ENCODE data around the gene PXDN.

The PXDN gene

GRCh38 chr2:1648241-1649102 is 95.8 kb downstream of the PXDN start:
- DNase-seq (ENCODE audit: low spot score) = no peak

- DNase-seq (ENCODE audit: low spot score) = no peak
Measured at GRCh38 chr2:1647417-1648240, 96.7 kb downstream of the PXDN start.

GRCh38 chr2:1645761-1646476 is 98.4 kb downstream of the PXDN start:
- DNase-seq (ENCODE audit: low spot score) = no peak

GRCh38 chr2:1644427-1644826 is 99.9 kb downstream of the PXDN start:
- no peak for DNase-seq (ENCODE audit: low spot score)

GRCh38 chr2:1642993-1643619 is 101.2 kb downstream of the PXDN start:
- DNase-seq (ENCODE audit: low spot score) = no peak

GRCh38 chr2:1642066-1642861 is 102.1 kb downstream of the PXDN start:
- DNase-seq (ENCODE audit: low spot score) = no peak

- DNase-seq (ENCODE audit: low spot score) = no peak
Measured at GRCh38 chr2:1641523-1641922, 102.8 kb downstream of the PXDN start.

- DNase-seq (ENCODE audit: low spot score) = no peak
Measured at GRCh38 chr2:1640301-1641135, 103.8 kb downstream of the PXDN start.

- DNase-seq (ENCODE audit: low spot score) = no peak
Measured at GRCh38 chr2:1639086-1639858, 105.0 kb downstream of the PXDN start.

GRCh38 chr2:1638281-1638860 is 105.9 kb downstream of the PXDN start:
- DNase-seq (ENCODE audit: low spot score) = no peak

GRCh38 chr2:1636791-1637415 is 107.4 kb downstream of the PXDN start:
- no peak for DNase-seq (ENCODE audit: low spot score)

GRCh38 chr2:1635823-1636222 is 108.5 kb downstream of the PXDN start:
- no peak for DNase-seq (ENCODE audit: low spot score)

GRCh38 chr2:1634681-1635341 is 109.5 kb downstream of the PXDN start:
- DNase-seq (ENCODE audit: low spot score) = no peak

- no peak for DNase-seq (ENCODE audit: low spot score)
Measured at GRCh38 chr2:1633936-1634587, 110.3 kb downstream of the PXDN start.

- DNase-seq (ENCODE audit: low spot score) = no peak
Measured at GRCh38 chr2:1633092-1633671, 111.1 kb downstream of the PXDN start.

- DNase-seq (ENCODE audit: low spot score) = no peak
Measured at GRCh38 chr2:1632510-1632909, 111.8 kb downstream of the PXDN start.

GRCh38 chr2:1632002-1632348 is 112.3 kb downstream of the PXDN start:
- no peak for DNase-seq (ENCODE audit: low spot score)

All from activated CD4-positive, alpha-beta T cell treated with anti-CD3 and anti-CD28 coated beads, Interleukin-2, Interleukin-4, amounts not matched to agents 100 ng/mL and 50 ng/mL, durations not matched to agents 16 hours and 8 hours (primary cell).